Measurements from ENCODE around the gene B3GALT5. TPM values are rescaled to one million over a fixed set of nuclear protein-coding genes. Genes with fewer than 3 reads are reported as not detected.

The B3GALT5 gene
- total RNA-seq, 1 donor from 2014 or later = not detected

DNA sequence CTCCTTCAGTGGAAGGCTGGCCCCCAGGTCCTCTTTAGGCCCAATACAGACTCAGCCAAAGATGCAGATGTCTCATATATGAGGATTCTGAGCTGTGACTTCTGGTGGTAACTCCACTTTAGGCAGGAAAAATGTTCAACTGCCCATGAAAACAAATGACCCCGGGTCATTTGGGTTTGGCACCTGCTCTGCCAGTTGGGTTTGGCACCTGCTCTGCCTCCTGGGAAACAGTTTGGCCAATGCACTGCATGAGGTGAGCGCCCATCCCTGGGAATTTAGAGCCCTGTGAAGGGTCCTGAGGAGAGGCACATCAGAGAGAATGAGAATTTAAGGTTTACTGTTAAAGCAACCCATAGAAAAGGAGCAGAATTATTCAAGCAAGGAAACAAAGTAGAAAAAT lies 45.3 kb downstream of the B3GALT5 start:
- Mint-ChIP-seq H3K27ac (no peak overlapping the region), H3K36me3 (ENCODE audit: low read depth) (no peaks in the 10 kb centered on the region), H3K27me3 (no peaks in the 10 kb centered on the region), H3K4me1 (no peaks in the 10 kb centered on the region), H3K4me3 (no peak overlapping the region), H3K9me3 (peaks cover 4% of the 10 kb centered on the region)
- DNase-seq = no peak
- POLR2A ChIA-PET = no interaction called here
- TF ChIP-seq CTCF (IDR thresholded peaks at IDR 0.05) = no peak
- no peak for ATAC-seq (ENCODE audit: low read depth)
- intact Hi-C loops (cut with micrococcal nuclease) = no loop called here
- CTCF ChIA-PET = no interaction called here

DNA sequence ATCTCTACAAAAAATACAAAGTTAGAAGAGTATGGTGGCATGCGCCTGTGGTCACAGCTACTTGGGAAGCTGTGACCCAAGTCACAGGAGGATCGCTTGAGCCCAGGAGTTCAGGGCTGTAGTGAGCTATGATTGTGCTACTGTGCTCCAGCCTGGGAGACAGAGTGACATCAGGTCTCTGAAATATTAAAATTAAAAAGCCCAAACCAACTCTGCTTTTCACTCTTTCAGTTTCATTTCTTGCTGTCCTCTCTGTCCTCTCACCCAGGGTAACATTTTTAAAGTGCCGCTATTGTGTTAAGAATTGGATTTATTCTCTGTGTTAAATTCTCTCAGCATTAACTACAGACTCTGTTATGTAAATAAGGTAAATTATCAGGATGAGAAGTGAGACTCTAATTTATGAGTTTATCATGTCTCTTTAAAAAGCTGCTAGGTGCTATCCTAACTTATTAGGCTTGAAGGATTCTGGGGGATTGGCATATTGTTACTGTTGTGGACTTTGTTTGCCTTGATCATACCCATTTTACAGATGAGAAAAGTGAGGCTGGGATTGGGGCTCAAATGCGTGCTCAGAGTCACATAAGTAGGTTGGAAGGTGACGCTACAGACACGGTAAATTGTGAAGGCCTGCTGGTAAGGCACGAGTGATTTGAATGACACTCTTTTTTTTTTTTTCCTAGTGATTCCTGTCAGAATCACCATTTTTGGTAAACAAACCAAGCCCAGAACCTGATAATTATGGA lies 46.5 kb downstream of the B3GALT5 start:
- POLR2A ChIA-PET = no interaction called here
- no peaks in the 10 kb centered on the region for H3K4me1 Mint-ChIP-seq

DNA sequence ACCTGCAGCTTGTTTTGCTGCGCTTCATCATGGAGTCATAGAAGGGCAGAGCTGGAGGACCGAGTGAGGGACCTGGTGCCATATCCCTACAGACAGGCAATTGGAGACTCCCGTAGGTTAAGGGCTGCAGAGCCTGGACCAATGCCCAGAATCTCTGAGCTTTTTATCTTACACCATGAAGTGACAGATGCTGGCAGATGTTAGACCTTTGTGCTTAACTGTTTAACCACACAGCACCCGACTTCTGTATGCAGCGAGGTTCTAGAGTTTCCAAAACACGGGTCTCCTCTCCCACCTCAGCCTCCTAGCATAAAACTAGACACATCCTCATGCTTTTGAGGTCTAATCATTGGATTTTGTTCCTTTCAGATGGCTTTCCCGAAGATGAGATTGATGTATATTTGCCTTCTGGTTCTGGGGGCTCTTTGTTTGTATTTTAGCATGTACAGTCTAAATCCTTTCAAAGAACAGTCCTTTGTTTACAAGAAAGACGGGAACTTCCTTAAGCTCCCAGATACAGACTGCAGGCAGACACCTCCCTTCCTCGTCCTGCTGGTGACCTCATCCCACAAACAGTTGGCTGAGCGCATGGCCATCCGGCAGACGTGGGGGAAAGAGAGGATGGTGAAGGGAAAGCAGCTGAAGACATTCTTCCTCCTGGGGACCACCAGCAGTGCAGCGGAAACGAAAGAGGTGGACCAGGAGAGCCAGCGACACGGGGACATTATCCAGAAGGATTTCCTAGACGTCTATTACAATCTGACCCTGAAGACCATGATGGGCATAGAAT lies 47.6 kb downstream of the B3GALT5 start:
- Mint-ChIP-seq H3K4me3 (no peak overlapping the region), H3K9me3 (no peaks in the 10 kb centered on the region), H3K27ac (no peak overlapping the region), H3K4me1 (no peaks in the 10 kb centered on the region), H3K36me3 (ENCODE audit: low read depth) (no peaks in the 10 kb centered on the region), H3K27me3 (no peaks in the 10 kb centered on the region)
- ChIA-PET POLR2A (no interaction called here), CTCF (no interaction called here)
- no peak for DNase-seq
- intact Hi-C loops (cut with micrococcal nuclease) = no loop called here
- no peak for TF ChIP-seq CTCF (IDR thresholded peaks at IDR 0.05)
- no peak for ATAC-seq (ENCODE audit: low read depth)

More for the DNA sequence above, 46.5 kb downstream of the B3GALT5 start:
- H3K36me3 Mint-ChIP-seq (ENCODE audit: low read depth) = no peaks in the 10 kb centered on the region
- no peak overlapping the region for H3K4me3 Mint-ChIP-seq
- H3K27me3 Mint-ChIP-seq = no peaks in the 10 kb centered on the region
- DNase-seq (no peak), ATAC-seq (ENCODE audit: low read depth) (no peak)
- no peak overlapping the region for H3K27ac Mint-ChIP-seq
- intact Hi-C loops (cut with micrococcal nuclease) = no loop called here
- CTCF ChIA-PET = no interaction called here
- TF ChIP-seq CTCF (IDR thresholded peaks at IDR 0.05) = no peak
- H3K9me3 Mint-ChIP-seq = no peaks in the 10 kb centered on the region

GRCh38 chr21:39661121-39661520 lies 48.4 kb downstream of the B3GALT5 start:
- Mint-ChIP-seq H3K27ac (no peak overlapping the region), H3K36me3 (ENCODE audit: low read depth) (no peaks in the 10 kb centered on the region), H3K4me3 (no peak overlapping the region), H3K27me3 (no peaks in the 10 kb centered on the region), H3K9me3 (no peaks in the 10 kb centered on the region), H3K4me1 (no peaks in the 10 kb centered on the region)
- intact Hi-C loops (cut with micrococcal nuclease) = no loop called here
- no peak for TF ChIP-seq CTCF (IDR thresholded peaks at IDR 0.05)
- DNase-seq (no peak), ATAC-seq (ENCODE audit: low read depth) (no peak)
- ChIA-PET CTCF (no interaction called here), POLR2A (no interaction called here)

- DNase-seq (no peak), ATAC-seq (ENCODE audit: low read depth) (no peak)
- Mint-ChIP-seq H3K4me3 (no peak overlapping the region), H3K9me3 (no peaks in the 10 kb centered on the region), H3K27me3 (no peaks in the 10 kb centered on the region), H3K4me1 (no peaks in the 10 kb centered on the region), H3K27ac (no peak overlapping the region), H3K36me3 (ENCODE audit: low read depth) (no peaks in the 10 kb centered on the region)
- intact Hi-C loops (cut with micrococcal nuclease) = no loop called here
- CTCF ChIA-PET = no interaction called here
- POLR2A ChIA-PET = no interaction called here
- TF ChIP-seq CTCF (IDR thresholded peaks at IDR 0.05) = no peak
Measured at GRCh38 chr21:39661740-39662139, 49.0 kb downstream of the B3GALT5 start.
